Progenitor cell of endocrine pancreas (in vitro differentiated cells): ENCODE results near the gene RND2. TPM values are rescaled to one million over a fixed set of nuclear protein-coding genes. Genes with fewer than 3 reads are reported as not detected.

ENCODE experiments used
- DNase-seq: peaks from one replicate; pipeline ENCODE4 v3.0.0; 2021; ENCODE audit warnings: low spot score; ENCODE audit not compliant: unreplicated experiment
- H3K27ac Mint-ChIP-seq: 2 replicates; pipeline ENCODE4 v1.8.0; 2021; ENCODE audit warnings: mild to moderate bottlenecking, moderate library complexity, mixed read lengths
- H3K27me3 Mint-ChIP-seq: 2 replicates; pipeline ENCODE4 v1.8.0; 2021; ENCODE audit warnings: mixed read lengths
- H3K36me3 Mint-ChIP-seq: 2 replicates; pipeline ENCODE4 v1.8.0; 2022; ENCODE audit warnings: mixed read lengths; ENCODE audit not compliant: insufficient read depth
- H3K4me1 Mint-ChIP-seq: 2 replicates; pipeline ENCODE4 v1.8.0; 2021; ENCODE audit warnings: low read depth, mixed read lengths
- H3K4me3 Mint-ChIP-seq: 2 replicates; pipeline ENCODE4 v1.8.0; 2021; ENCODE audit warnings: low read depth, mild to moderate bottlenecking, moderate library complexity, mixed read lengths
- H3K9me3 Mint-ChIP-seq: 2 replicates; pipeline ENCODE4 v1.8.0; 2021; ENCODE audit warnings: low read depth, mixed read lengths
- CTCF ChIP-seq: fragments of 200-600 bp; sonication (generic); IDR thresholded peaks from one replicate; pipeline ENCODE4 v1.5.0; 2021; ENCODE audit warnings: antibody characterized with exemption, mild to moderate bottlenecking; ENCODE audit not compliant: unreplicated experiment
- total RNA-seq: library from RNA; stranded (reverse); gene quantifications from 2 replicates; pipeline ENCODE4 v1.2.1, GENCODE V29; 2021

RND2 gene
- total RNA-seq, 1 donor from 2014 or later: 12.4 TPM

DNA sequence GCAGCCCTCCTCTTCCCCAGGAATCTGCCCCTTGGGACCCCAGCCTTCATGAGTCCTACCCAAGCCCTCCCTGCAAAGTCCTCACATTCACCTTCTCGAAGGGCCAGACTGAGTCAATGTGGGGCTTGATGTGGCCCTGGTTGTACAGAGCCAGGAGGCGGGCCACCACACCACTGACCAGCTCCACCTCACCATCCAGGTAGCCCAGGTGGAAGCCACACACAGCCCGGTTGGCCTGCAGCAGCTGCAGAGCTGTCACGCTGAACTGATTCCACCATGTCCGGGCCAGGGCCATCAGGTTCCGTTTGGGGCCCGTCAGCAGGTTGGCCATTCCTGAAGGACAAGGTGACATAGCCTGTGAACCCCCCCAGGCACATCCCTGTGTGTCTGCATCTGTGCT, 8.8 kb upstream of the RND2 start:
- Mint-ChIP-seq H3K4me1 (peaks cover 30% of the 10 kb centered on the region), H3K27me3 (no peaks in the 10 kb centered on the region), H3K4me3 (no peak overlapping the region)

GRCh38 chr17:43018008-43018853, 6.8 kb upstream of the RND2 start:
- H3K9me3 Mint-ChIP-seq: no peaks in the 10 kb centered on the region
- H3K4me3 Mint-ChIP-seq: no peak overlapping the region
- peaks cover 28% of the 10 kb centered on the region for H3K4me1 Mint-ChIP-seq
- H3K27ac Mint-ChIP-seq: no peak overlapping the region
- H3K27me3 Mint-ChIP-seq: no peaks in the 10 kb centered on the region
- TF ChIP-seq CTCF: no peak
- H3K36me3 Mint-ChIP-seq: peaks cover 14% of the 10 kb centered on the region
- DNase-seq: no peak

More for the DNA sequence above, 8.8 kb upstream of the RND2 start:
- no peak for DNase-seq
- no peak for TF ChIP-seq CTCF
- Mint-ChIP-seq H3K9me3 (no peaks in the 10 kb centered on the region), H3K36me3 (peaks cover 14% of the 10 kb centered on the region), H3K27ac (no peak overlapping the region)

DNA sequence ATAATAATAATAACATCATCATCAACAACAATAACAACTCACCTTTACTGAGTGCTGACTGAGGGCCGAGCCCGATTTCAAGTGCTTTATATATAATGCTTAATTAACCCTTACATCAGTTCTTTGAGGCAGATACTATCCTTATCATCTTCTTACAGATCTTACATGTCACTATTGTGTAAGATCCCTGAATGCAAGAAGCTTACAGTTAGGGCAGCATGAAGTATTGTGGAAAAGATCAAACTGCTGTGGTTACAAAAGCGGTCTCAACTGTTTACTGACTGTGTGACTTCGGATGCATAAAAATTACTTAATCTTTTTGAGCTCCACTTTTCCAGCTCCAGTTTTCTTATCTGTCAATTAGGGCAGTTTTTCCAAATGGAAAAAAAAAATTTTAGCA, 6.1 kb upstream of the RND2 start:
- Mint-ChIP-seq H3K4me3 (no peak overlapping the region), H3K27me3 (no peaks in the 10 kb centered on the region), H3K9me3 (no peaks in the 10 kb centered on the region), H3K27ac (no peak overlapping the region), H3K36me3 (peaks cover 14% of the 10 kb centered on the region), H3K4me1 (peaks cover 28% of the 10 kb centered on the region)
- DNase-seq: no peak
- no peak for TF ChIP-seq CTCF

DNA sequence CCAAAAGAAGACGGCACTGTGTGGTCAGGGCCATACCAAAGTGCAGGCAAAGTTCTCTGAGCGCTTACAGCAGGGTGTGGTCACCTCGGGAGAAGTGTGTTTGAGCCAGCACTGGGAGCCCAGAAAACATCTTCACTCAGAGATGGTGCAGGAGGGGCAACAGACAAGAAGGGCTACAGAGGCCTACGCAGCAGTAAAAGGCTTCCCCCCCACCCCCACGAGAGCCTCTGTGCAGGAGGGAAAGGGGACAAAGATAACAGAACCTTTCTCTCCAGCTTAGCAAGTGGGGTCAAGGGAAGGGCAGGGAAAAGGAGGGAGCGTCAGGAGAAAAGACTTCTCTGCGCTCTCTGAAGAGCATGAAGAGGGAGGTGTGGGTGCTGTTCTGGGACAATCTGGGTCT, 5.6 kb upstream of the RND2 start:
- H3K4me1 Mint-ChIP-seq: peaks cover 30% of the 10 kb centered on the region
- no peak for DNase-seq
- TF ChIP-seq CTCF: no peak
- H3K27ac Mint-ChIP-seq: peak overlapping the region; percentile 93
- no peaks in the 10 kb centered on the region for H3K9me3 Mint-ChIP-seq
- peaks cover 14% of the 10 kb centered on the region for H3K36me3 Mint-ChIP-seq
- no peaks in the 10 kb centered on the region for H3K27me3 Mint-ChIP-seq
- peak overlapping the region; percentile 95 for H3K4me3 Mint-ChIP-seq

DNA sequence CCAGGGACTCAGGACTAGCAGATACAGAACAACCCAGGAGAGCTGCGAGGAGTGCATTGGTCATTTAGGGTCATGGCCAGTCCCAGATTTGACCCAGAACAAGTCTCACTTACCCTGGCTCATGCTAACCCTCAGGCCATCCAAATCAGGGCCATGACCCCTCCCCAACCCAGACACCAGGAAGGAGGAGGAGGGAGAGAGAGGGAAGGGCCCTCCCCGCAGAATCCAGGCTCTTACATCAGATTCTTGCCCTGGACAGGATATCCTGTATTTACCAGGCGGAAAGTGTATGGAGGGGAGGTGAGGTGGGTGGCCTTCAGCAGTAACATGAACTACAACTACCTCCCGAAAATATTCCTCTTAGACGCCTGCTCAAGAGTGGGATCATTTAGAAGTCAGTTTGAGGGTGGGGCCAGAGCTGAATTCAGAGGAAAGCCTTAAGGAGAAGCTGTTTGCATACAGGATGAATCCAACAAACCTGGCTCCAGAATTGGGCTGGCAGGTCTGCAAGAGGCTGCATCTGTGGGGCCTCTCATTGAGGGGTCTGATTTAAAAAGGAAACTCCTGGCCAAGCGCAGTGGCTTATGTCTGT, 4.9 kb upstream of the RND2 start:
- no peak for TF ChIP-seq CTCF
- Mint-ChIP-seq H3K4me1 (peaks cover 29% of the 10 kb centered on the region), H3K4me3 (peak overlapping the region; percentile 95), H3K36me3 (peaks cover 10% of the 10 kb centered on the region), H3K27me3 (no peaks in the 10 kb centered on the region), H3K27ac (no peak overlapping the region), H3K9me3 (no peaks in the 10 kb centered on the region)
- no peak for DNase-seq
